Activated gamma-delta T cell treated with anti-CD3 and anti-CD28 coated beads, Interleukin-2, amount 50 U/mL, for 16 hours (primary cell): ENCODE measurements around the gene TXNL4A.

Source experiments
- DNase-seq: peaks from one replicate; pipeline ENCODE4 v3.0.0-alpha.2; 2020; ENCODE audit warnings: low read depth

Gene TXNL4A

DNA sequence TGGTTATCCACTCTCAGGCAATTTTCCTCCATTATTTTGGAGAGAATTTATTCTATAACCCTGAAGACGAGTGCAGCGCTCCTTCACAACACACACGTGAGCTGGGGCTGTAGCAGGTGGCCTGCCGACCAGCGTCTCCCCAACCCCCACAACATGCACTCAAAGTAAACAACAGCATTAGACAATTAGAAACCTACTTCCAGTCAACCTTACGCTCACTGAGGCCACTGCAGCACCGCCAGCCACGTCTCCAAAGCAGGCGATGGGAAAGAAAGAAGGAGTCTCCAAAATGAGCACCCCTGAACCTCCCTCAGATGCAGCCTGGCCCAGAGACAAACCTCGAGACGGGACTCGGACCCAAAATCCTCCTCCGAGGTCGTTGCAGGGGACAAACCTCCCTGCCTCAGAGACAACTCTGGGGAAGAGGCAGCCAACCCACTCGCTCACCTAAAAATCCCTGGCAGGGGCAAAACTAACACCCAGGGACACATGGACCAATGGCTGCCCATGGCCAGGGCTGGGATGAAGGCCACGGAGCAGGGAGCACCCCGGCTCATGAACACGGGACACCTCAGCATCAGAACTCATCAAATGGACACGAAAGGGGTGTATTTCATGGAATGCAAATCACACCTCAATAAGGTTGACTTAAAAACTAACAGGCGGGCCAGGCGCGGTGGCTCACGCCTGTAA lies 39.5 kb downstream of the TXNL4A start:
- no peak for DNase-seq

DNA sequence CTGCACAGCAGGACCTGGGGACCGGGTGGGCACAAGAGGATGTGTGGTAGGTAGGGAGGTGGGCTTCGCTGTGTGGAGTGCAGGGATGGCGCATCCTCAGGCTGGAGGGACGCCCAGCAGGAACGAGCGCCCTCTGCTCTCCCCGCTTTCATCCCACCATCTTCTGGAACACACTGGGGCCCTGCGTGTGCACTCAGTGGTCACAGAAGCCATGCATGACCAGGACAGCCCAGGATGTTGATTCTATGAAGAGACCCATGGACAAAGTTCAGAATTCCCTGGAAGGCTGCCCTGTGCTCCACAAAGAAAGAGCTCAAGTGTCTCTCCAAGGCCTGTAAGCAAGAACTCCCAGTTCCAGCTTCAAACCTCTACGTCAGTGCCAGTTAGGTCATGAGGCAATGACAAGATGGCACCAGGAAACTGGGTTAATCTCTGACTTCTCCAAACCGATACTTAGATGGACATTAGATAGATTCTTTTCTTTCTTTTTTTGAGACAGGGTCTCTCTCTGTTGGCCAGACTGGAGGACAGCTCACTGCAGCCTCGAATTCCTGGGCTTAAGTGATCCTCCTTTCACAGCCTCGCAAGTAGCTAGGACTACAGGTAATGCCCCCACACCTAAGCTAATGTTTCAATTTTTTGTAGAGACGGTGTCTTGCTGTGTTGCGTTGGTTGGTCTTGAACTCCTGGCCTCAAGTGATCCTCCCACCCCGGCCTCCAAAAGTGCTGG lies 40.3 kb downstream of the TXNL4A start:
- DNase-seq = no peak

DNA sequence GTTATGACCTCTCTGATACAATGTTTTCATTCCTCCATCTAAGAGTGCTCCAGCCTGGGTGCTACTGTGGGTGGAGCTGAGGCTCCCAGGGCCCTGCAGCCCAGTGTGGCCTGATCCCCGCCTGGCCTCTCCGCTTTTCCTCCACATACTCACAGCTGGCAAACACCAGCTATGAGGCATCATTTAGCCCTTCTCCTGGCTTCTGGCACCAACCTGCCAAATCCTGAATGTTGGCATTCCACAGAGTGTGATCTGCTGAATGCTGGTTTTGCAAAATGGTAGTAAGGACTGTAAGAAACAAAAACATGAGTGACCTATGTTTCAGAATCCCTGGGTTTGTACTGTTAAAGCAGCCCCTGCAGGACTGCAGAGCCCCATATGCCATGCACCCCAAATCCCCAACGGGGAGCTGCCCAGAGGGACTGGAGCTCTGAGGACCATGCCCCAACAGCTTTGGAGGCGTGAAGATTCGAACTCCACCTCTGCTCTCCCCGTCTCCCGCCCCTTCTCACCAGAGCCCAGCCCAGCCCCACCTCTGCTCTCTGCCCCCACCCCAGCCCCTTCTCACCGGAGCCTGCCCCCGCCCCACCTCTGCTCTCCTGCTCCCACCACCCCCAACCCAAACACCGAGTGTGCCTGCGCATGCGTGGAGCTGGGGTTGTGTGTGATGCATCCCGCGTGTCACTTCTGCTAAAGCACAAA lies 41.2 kb downstream of the TXNL4A start:
- no peak for DNase-seq

DNA sequence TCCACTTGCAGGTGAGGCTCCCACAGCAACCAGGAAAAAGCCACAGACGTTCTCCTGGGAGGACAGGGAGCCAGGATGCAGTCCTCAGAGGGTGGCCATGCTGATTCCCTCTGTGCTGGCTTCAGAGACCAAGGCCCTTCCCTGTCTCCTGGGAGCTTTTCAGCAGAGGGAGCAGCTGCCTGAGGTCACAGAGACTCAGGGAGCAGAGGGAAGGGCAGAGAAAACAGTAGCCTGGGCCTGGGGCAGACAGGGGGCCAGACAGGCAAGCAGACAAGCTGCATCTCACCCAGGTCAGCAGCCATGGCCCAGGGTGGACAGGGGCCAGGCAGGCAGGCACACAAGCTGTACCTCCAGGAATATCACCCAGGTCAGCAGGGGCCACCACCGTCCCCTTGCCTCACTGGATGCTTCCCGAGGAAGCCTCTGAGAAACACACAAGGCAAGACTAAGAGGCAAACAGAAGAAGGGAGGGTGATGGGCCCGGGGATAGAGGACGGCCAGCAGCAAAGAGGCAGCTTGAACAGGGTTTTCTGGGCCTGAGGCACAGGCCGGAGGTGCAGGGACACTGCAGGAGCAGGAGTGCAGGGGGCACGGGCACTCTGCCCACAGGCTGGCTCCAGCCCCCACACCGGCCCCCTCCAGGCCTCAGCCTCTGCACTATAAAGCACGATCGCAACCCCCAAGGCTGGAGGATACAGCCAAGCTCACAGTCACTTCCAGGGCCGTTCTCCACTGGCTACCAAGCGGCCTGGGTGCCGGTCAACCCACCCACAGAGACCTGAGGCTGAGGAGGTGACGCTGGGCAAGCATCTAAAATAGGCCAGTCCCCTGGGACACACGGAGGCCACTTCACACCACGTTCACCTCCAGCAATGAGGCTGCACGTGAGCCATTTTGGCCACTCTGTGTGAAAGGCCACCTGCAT lies 43.0 kb downstream of the TXNL4A start:
- no peak for DNase-seq

DNA sequence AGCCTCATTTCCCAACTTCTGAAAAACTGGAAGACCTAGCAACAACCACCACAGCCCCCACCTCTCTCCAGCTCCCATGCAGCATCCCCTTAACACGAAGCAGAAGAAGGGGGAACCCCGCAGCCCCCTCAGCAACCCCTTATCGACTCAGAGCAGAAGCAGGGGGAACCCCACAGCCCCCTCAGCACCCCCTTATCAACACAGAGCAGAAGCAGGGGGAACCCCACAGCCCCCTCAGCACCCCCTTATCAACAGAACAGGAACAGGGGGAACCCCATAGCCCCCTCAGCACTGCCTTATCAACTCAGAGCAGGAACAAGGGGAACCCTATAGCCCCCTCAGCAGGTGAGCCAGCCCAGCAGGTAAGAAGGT lies 43.6 kb downstream of the TXNL4A start:
- no peak for DNase-seq

DNA sequence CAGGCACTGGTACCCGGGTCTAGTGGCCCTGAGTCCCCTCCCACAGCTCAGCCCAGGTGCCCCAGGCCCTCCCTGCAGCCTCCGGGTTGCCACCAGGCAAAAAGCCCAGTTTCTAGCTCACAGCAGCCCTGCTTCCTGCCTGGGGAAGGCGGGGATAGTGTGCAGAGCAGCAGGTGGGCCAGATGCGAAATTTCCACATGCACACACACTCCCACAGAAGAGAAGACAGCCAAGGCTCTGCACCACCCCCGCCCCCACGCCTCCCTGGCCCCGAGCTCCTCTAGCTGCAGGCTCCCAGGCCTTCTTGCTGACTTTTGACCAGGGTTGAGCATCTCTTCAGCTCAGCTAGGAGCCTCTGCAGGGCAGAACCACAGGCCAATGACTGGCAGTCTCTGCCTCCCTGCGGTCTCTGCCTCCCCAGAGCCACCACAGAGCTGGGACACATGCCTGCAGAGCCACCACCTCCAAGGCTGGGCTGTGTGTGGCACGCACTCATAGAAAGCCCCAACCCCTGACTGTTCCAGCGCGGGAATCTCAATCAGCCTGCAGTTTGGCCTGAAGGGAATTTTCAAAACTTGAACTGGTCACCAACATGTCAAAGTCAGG lies 44.1 kb downstream of the TXNL4A start:
- DNase-seq = no peak

DNA sequence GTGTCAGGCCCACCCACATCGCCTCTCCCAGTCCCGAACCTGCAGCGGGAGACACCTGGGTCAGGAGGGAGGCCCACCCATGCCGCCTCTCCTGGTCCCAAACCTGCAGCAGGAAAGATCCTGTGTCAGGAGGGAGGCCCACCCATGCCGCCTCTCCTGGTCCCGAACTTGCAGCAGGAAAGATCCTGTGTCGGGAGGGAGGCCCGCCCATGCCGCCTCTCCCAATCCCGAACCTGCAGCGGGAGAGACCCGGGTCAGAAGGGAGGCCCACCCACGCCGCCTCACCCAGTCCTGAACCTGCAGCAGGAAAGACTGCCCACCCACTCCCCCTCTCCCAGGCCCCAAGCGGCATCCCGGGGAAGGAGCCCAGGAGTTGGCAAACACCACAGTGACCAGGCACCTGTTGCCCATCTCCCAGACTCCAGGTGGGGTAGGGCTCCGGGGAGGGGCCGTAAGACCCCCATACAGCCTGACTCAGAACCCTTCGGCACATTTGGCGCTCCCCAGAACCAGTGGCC lies 44.7 kb downstream of the TXNL4A start:
- no peak for DNase-seq

DNA sequence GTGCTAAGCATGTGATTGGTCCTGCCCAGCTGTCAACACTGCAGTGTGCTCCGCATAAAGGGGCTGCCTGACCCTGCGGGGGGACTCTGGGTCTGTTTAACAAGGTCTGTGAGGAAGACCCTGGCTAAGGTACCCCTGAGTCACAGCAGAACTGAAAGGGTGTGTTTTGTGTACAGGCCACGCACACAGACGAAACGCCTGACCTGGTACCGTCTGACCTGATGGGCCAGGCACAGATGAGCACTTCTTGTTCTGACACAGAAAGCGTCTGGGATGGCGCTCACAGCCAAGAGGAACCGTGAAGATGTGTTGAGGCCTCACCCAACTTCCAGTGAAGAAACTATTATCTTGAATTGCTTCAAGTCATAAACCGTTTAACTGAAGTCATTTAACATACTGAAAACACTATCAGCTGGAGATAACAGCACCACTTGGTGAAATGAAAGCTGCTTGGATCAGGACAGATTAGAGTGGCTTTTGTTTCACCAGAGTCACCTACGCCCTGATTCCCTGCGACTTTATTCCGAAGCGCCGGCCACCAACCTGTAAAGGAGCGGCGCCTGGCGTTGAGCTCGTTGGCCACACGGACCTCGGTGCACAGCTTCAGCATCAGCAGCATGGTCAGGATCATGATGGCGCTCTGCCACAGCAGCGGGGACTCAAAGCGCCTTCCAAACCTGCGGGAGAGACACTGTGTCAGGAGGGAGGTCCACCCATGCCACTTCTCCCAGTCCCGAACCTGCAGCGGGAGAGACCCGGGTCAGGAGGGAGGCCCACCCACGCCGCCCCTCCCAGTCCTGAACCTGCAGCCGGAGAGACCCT lies 45.4 kb downstream of the TXNL4A start:
- DNase-seq = no peak

DNA sequence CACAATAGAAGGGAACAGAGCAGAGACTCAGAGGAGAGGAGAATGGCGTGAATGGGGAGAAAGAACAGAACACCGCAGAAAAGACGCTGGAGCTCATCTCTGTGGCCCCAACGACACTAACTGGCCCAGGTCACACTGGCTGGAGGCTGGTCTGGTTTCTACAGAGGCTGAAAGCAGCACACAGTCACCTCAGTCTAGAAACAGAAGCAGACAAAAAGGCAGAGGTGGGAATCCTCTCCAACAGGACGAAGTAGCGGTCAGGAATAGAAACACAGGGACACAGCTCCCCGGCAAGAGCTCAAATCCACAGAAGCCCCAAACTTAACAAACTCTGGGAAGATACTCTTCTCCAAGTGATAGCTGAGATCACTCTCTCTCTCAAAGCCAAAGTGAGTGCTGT lies 46.2 kb downstream of the TXNL4A start:
- DNase-seq = no peak

DNA sequence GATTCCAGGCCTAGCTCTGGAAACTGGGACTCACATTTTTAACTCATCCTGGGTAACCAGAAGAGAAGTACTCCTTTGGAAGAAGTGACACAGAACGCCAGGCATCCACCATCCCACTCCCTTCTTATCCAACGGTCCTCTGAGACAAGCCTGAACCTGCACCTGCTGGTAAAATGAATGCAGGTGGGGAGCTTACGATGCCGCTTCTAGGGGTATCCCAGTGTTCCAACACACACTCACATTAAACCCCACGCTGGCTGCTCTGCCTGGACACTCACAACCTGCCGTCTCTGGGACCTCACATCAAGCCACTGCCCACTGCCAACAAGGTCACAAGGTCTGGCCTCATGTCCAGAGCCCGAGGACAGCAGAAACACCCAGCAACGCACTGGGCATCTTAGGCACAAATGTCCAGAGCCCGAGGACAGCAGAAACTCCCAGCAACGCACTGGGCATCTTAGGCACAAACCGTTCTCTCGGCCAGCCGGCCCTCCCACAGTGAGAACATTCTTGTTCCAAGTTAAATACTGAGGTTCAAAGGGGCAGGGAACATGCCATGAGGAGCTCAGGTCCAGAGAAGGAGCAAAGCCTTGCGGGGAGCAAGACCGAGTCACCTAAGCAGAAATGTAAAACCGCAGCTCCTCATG lies 46.8 kb downstream of the TXNL4A start:
- DNase-seq = no peak

DNA sequence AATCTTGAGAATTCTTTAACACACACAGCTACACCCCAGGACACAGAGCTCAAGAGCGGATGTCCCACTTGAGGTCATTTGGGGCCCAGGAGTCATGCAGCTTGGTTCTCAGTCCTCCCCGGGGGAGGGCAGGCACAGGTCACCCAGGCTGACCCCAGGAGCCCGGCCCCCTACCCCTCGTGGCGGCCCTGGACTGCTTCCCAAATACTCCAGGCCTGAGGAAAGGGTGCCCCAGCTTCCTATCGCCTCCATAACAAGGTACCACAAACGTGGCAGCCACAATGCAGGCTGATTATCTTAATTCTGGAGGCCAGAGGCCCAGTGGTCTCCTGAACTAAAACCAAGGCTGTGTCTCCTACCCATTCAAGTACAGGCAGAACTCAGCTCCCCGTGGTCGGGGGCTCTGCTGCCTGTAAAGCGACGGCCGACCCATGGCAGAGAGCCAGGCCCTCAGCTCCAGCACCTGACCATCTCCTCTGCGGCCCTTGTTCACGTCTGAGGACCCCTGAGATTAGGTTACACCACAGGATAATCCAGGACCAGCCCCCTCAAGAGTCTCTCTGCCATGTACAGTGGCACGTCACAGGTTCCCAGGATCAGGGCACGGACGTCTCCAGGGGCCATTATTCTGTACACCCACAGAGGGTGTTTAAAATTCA lies 47.4 kb downstream of the TXNL4A start:
- DNase-seq = no peak

DNA sequence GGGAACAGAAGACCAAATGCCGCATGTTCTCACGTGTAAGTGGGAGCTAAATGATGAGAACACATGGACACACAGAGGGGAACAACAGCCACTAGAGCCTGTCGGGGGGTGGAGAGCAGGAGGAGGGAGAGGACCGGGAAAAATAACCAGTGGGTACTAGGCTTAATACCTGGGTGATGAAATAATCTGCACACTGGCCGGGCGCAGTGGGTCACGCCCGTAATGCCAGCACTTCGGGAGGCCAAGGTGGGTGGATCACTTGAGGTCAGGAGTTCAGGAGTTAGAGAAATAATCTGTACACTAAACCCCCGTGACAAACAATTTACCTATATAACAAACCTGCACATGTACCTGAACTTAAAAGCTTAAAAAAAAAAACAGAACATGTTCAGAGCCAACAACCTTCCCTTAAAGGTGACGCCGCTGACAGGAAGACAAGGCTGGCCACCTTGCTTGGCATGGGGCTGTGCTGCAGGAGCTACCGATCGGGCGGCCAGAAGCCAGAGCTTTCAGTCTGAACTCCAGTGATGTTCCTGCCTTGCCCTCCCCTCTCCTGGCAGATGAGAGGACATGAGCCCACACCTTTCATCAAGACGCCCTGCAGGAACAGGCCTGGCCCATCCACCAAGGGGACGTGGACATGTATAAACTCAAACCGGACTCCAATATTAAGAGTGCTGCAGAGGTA lies 48.1 kb downstream of the TXNL4A start:
- DNase-seq = no peak

DNA sequence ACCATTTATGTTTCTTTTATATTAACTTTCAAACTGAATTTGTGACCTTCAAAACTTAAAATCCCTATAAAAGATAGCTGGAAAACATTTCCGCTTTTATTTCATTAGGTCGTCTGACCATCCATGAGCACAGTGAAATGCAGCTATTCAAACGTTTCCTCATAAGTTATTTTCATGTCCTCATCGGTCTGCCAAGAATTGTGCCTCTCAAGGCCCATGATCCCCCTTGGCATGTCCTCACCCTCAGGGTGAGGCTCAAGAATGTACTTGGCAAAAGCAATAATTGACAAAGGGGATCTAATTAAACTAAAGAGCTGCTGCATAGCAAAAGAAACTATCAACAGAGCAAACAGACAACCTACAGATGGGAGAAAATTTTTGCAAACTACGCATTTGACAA lies 49.3 kb downstream of the TXNL4A start:
- DNase-seq = no peak

DNA sequence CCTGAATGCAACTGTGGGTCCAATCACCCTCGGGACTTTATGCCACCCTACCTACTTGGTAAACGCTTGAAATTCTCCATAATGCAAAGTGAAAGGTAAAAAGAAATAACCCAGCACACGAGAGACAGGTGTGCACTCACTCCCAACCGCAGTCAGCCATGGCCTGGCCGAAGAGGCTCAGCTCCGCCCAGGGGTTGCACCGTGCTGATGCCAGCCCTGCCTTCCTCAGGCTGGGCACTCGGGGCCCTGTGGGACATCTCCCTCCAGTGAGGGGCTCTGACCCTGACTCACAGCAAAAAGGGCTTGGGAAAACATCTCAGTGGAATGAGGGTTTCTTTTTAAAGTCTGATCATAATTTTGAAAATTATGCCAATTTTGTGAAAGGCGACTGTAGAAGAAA lies 50.2 kb downstream of the TXNL4A start:
- DNase-seq = no peak

DNA sequence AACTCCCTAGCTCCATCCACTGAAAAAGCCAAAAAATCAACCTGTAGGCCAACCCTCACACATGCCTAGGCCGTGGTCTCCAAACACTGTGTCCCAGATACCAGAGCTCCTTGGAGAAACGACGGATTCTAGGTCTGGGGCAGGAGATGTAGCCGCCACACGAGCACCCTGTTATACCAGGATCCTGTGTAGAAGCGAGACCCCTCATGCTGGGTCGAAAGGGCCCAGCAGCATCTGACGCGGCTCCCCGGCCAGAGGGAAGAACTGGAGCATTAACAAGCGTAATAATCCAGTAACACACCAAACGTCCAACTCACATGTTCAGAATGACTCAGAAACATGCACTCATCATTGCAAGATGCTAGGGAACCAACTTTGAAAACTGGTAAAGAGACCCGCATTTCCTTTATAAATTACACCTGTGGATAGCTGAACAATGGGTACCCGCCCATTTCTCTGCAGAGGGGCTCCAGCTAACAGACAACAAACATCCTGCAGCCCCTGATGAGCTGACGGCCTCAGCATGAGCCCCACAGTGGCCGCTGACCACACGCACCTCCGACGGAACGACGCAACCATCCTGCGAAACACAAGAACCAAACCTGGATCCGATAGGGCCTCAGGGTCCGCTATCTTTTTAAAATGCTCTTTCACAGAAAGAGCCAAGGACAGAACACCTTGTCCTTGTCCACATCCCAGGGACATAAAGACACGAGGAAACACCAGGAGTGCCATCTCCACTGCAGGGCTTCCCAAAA lies 51.1 kb downstream of the TXNL4A start:
- no peak for DNase-seq

DNA sequence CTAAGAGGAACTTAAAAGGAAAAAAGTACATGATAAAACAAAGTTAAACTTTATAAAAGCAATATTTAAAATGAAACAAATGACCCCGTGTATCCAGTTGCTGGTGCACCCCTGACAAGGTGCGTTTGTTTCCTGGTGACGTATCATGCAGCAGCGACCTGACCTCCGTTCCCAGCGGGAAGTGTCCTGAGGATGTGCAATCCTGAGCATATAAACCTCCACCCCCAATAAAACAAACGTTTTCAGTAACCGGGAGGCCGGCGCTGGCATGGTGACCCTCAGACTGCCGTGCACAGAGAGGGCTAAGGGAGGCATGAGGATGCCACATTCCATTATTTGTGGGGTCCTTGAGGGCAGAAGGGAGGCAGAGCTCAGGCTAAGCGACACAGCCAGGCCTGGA lies 51.7 kb downstream of the TXNL4A start:
- DNase-seq = no peak

DNA sequence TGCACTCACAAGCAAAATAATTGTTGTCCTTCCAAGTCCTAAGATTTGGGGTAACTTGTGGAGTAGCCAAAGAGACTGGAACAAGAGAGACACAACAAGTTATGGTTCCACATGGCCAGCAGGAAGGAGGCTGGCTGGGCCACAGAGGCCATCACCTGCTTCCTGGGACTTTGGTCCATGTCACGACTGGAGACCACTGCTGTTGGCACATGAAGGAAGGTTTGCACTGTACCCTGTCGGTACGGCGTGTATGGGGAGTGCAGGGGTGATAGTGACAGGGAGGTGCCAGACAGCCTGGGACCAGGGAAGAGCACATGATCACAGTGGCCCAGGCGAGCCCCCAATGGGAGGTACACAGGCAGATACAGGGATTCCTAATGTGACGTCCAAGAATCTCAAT lies 52.4 kb downstream of the TXNL4A start:
- DNase-seq = no peak

DNA sequence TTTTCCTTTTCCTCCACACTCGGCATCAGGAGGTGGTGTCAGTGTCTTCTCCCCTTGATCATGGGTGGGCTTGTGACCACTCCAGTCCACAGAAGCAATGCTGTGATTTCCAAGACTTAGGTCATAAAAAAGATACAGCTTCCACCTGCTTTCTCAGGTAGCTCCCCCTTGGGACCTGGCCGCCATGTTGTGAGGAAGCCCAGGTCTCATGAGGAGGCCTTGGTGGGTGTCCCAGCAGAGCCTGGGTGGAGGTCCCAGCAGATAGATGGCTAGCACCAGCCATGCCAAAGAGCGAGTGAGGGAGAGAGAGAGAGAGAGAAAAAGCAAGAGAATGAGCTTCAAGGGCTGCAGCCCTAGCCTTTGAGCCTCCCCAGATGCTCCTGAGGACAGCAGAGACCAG lies 52.9 kb downstream of the TXNL4A start:
- no peak for DNase-seq
